Measurements from ENCODE around the gene CSF2.
"Not testable (repeated sequence)": the region's sequence is repeated elsewhere in the genome, so short reads cannot be mapped to it uniquely, and the experiment has no call there.

Gene CSF2

GRCh38 chr5:132105688-132106087 is 32.1 kb downstream of the CSF2 start:
- DNase-seq (ENCODE audit: low read depth in 1 of 2, low spot score in 1 of 2): no peak

DNA sequence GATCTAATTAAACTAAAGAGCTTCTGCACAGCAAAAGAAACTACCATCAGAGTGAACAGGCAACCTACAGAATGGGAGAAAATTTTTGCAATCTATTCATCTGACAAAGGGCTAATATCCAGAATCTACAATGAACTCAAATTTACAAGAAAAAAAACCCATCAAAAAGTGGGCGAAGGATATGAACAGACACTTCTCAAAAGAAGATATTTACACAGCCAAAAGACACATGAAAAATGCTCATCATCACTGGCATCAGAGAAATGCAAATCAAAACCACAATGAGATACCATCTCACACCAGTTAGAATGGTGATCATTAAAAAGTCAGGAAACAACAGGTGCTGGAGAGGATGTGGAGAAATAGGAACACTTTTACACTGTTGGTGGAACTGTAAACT is 34.9 kb downstream of the CSF2 start:
- DNase-seq (ENCODE audit: low read depth in 1 of 2, low spot score in 1 of 2): not testable (repeated sequence)

DNA sequence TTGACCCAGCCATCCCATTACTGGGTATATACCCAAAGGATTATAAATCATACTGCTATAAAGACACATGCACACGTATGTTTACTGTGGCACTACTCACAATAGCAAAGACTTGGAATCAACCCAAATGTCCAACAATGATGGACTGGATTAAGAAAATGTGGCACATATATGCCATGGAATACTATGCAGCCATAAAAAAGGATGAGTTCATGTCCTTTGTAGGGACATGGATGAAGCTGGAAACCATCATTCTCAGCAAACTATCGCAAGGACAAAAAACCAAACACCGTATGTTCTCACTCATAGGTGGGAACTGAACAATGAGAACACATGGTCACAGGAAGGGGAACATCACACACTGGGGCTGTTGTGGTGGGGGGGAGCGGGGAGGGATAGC is 35.4 kb downstream of the CSF2 start:
- DNase-seq (ENCODE audit: low read depth in 1 of 2, low spot score in 1 of 2): not testable (repeated sequence)

- DNase-seq (ENCODE audit: low read depth in 1 of 2, low spot score in 1 of 2): no peak
These were observed 36.0 kb downstream of the CSF2 start for GRCh38 chr5:132109494-132110053.

GRCh38 chr5:132110195-132110594 is 36.6 kb downstream of the CSF2 start:
- DNase-seq (ENCODE audit: low read depth in 1 of 2, low spot score in 1 of 2): no peak

- no peak for DNase-seq (ENCODE audit: low read depth in 1 of 2, low spot score in 1 of 2)
These were observed 37.3 kb downstream of the CSF2 start for GRCh38 chr5:132110930-132111329.

DNA sequence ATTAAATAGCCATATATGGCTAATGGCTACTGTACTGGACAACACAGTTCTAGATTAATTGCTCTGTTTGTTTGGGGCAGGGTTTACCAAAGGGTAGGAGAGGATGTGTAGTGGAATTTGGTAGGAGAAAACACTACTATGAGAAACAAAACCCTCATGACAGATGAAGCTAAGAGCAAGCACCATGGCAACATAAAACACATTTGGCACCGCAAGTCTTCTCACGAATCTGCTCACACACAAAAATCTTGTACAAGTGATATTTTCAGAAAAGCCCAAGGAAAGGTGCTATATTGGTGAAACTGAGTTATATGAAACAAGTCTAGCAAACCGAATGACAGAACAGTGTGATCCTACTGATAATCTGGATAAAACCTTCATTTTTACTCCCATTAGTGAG is 38.5 kb downstream of the CSF2 start:
- no peak for DNase-seq (ENCODE audit: low read depth in 1 of 2, low spot score in 1 of 2)

GRCh38 chr5:132114150-132115121 is 40.8 kb downstream of the CSF2 start:
- DNase-seq (ENCODE audit: low read depth in 1 of 2, low spot score in 1 of 2): no peak

DNA sequence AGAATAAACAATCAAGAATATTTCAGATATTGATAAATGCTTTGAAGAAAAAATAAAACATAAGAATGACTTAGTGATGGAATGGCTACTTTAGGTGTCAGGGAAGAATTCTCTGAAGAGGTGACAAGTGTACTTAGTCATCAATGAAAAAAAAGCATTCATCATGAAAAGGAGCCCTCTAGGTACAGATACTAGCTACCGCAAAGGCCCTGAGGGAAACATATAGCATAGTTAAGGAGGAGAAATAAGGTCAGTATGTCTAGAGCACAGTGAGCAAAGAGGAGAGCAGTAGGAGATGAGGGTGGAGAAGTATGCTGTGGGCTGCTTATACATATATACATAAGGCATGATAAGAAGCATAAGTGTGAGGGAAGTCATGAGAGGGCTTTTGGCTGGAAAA is 41.8 kb downstream of the CSF2 start:
- DNase-seq (ENCODE audit: low read depth in 1 of 2, low spot score in 1 of 2): no peak

DNA sequence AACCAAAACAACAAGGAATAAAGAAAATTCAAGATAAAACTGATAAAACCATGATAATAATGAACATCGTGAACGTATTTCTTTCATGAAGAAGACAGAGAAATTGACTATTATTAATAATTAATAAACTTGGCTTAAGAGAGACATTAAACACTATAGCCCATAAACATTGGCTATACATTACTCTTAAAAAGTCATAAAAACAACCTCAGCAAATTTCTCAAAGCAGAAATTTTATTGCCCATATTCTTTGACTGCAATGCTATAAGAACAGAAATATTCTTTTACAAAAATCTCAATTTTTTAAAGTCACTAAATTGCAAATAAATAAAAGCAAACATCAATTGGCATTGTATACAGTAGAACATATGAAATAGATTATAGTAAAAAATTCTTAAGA is 42.5 kb downstream of the CSF2 start:
- DNase-seq (ENCODE audit: low read depth in 1 of 2, low spot score in 1 of 2): no peak

- not testable (repeated sequence) for DNase-seq (ENCODE audit: low read depth in 1 of 2, low spot score in 1 of 2)
These were observed 43.4 kb downstream of the CSF2 start for GRCh38 chr5:132116909-132117489.

- DNase-seq (ENCODE audit: low read depth in 1 of 2, low spot score in 1 of 2): not testable (repeated sequence)
These were observed 47.1 kb downstream of the CSF2 start for GRCh38 chr5:132120717-132121116.

DNA sequence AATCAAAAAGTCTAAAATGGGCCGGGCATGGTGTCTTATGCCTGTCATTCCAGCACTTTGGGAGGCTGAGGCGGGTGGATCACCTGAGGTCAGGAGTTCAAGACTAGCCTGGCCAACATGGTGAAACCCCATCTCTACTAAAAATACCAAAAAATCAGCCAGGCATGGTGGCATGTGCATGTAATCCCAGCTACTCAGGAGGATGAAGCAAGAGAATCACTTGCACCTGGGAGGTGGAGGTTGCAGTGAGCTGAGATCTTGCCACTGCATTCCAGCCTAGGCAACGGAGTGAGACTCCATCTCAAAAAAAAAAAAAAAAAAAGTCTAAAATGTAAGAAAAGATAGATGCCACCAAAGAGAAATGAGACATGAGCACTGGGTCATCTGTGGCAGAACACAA is 49.4 kb downstream of the CSF2 start:
- DNase-seq (ENCODE audit: low read depth in 1 of 2, low spot score in 1 of 2): not testable (repeated sequence)

DNA sequence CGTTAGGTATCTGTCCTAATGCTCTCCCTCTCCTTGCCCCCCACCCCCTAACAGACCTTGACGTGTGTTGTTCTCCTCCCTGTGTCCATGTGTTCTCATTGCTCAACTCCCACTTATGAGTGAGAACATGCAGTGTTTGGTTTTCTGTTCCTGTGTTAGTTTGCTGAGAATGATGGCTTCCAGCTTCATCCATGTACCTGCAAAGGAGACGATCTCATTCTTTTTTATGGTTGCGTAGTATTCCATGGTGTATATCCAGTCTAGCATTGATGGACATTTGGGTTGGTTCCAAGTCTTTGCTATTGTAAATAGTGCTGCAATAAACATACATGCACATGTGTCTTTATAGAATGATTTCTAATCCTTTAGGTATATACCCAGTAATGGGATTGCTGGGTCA is 50.0 kb downstream of the CSF2 start:
- DNase-seq (ENCODE audit: low read depth in 1 of 2, low spot score in 1 of 2): not testable (repeated sequence)
